Loucy (cell line): ENCODE results near the gene CCDC142.
A peak's percentile ranks its signal among the peaks of the same experiment; 100 is the strongest.

ENCODE experiments used
- H2AFZ ChIP-seq: fragments of 200-600 bp; sonication (generic); 2 replicates; pipeline ENCODE4 v1.6.0; 2016; ENCODE audit warnings: antibody characterized with exemption, mild to moderate bottlenecking, low read length, moderate library complexity
- H3F3A ChIP-seq: fragments of 200-600 bp; 2 replicates; pipeline ENCODE4 v1.6.0; 2016; ENCODE audit warnings: antibody characterized with exemption, low read depth, mild to moderate bottlenecking
- H3K27me3 ChIP-seq: fragments of 200-600 bp; sonication (generic); 2 replicates; pipeline ENCODE4 v1.6.1; 2014; ENCODE audit warnings: low read length, mild to moderate bottlenecking; ENCODE audit not compliant: insufficient read depth, poor library complexity, severe bottlenecking
- H3K36me3 ChIP-seq: fragments of 200-600 bp; sonication (generic); 2 replicates; pipeline ENCODE4 v1.6.1; 2016; ENCODE audit warnings: low read length; ENCODE audit not compliant: insufficient read depth
- H3K4me1 ChIP-seq: fragments of 200-600 bp; sonication (generic); 2 replicates; pipeline ENCODE4 v1.5.1; 2014; ENCODE audit warnings: low read length, mild to moderate bottlenecking; ENCODE audit not compliant: insufficient read depth, poor library complexity, severe bottlenecking
- H3K4me2 ChIP-seq: fragments of 200-600 bp; sonication (generic); 2 replicates; pipeline ENCODE4 v1.6.0; 2014; ENCODE audit warnings: antibody characterized with exemption, low read length, low read depth, mild to moderate bottlenecking; ENCODE audit not compliant: poor library complexity, severe bottlenecking
- H3K4me3 ChIP-seq: fragments of 200-600 bp; sonication (generic); 2 replicates; pipeline ENCODE4 v1.5.1; 2014; ENCODE audit warnings: low read length, mild to moderate bottlenecking, mixed read lengths; ENCODE audit not compliant: poor library complexity, severe bottlenecking
- H3K79me2 ChIP-seq: fragments of 200-600 bp; sonication (generic); 2 replicates; pipeline ENCODE4 v1.6.1; 2014; ENCODE audit warnings: low read length; ENCODE audit not compliant: insufficient read depth
- H3K9ac ChIP-seq: fragments of 200-600 bp; sonication (generic); 2 replicates; pipeline ENCODE4 v1.6.0; 2014; ENCODE audit warnings: mild to moderate bottlenecking, low read depth, low read length, moderate library complexity; ENCODE audit not compliant: poor library complexity, severe bottlenecking
- H3K9me2 ChIP-seq: fragments of 200-600 bp; sonication (generic); replicated peaks from 2 replicates; pipeline ENCODE4 v1.6.1; 2016; ENCODE audit warnings: low read depth, low read length, mixed read lengths
- H3K9me3 ChIP-seq: fragments of 200-600 bp; sonication (generic); 2 replicates; pipeline ENCODE4 v1.6.1; 2014; ENCODE audit warnings: mild to moderate bottlenecking, antibody characterized with exemption, low read length, low read depth; ENCODE audit not compliant: insufficient read depth
- H4K20me1 ChIP-seq: fragments of 200-600 bp; sonication (generic); 2 replicates; pipeline ENCODE4 v1.6.0; 2014; ENCODE audit warnings: antibody characterized with exemption, low read length, mild to moderate bottlenecking; ENCODE audit not compliant: insufficient read depth, poor library complexity, severe bottlenecking
- EZH2phosphoT487 ChIP-seq: fragments of 200-600 bp; IDR thresholded peaks from 2 replicates; pipeline ENCODE4 v1.6.1; 2018; ENCODE audit warnings: antibody characterized with exemption, mild to moderate bottlenecking, moderate library complexity, borderline replicate concordance
- TF ChIP-seq, protein P1 (sequence below): fragments of 200-600 bp; sonication (generic); conservative IDR thresholded peaks from 2 replicates; pipeline ENCODE4 v1.5.1; 2014; ENCODE audit warnings: mild to moderate bottlenecking, antibody characterized with exemption, low read length

The CCDC142 gene

DNA sequence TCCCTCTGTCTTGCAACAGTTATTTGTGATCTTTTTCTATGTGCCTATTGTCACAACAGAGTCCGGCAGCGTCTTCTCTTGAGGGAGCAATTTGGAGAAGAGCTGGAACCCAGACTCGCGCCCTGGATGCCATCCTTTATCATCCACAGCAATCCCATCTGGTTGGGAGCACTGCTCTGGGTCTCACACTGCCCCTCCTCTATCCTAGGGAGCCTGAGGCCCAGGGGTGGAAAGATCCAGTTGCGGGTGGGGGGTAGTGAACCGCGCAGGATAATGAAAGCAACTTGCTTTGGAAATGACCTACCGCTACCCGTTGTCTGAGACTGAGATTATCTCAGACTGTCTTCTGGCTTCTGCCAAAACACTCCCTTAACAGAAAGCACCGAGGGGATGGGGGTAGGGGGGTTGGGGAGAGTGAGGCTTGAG lies 23.8 kb downstream of the CCDC142 start:
- no peaks in the 10 kb centered on the region for H3K9me3 ChIP-seq
- H3K4me1 ChIP-seq: peaks cover 24% of the 10 kb centered on the region
- no peaks in the 10 kb centered on the region; the same call in 1 of the 2 replicates for H3K36me3 ChIP-seq
- peaks cover 7% of the 10 kb centered on the region for H4K20me1 ChIP-seq
- H3K9me2 ChIP-seq: no peaks in the 10 kb centered on the region
- peak overlapping the region; percentile 97 for H3K4me3 ChIP-seq
- peaks cover 42% of the 10 kb centered on the region for H3K79me2 ChIP-seq
- H2AFZ ChIP-seq: no peak overlapping the region
- peaks cover 9% of the 10 kb centered on the region for H3F3A ChIP-seq
- peak overlapping the region; percentile 91 for H3K9ac ChIP-seq
- TF ChIP-seq, protein P1, sequence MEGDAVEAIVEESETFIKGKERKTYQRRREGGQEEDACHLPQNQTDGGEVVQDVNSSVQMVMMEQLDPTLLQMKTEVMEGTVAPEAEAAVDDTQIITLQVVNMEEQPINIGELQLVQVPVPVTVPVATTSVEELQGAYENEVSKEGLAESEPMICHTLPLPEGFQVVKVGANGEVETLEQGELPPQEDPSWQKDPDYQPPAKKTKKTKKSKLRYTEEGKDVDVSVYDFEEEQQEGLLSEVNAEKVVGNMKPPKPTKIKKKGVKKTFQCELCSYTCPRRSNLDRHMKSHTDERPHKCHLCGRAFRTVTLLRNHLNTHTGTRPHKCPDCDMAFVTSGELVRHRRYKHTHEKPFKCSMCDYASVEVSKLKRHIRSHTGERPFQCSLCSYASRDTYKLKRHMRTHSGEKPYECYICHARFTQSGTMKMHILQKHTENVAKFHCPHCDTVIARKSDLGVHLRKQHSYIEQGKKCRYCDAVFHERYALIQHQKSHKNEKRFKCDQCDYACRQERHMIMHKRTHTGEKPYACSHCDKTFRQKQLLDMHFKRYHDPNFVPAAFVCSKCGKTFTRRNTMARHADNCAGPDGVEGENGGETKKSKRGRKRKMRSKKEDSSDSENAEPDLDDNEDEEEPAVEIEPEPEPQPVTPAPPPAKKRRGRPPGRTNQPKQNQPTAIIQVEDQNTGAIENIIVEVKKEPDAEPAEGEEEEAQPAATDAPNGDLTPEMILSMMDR: no peak
- no peak for TF ChIP-seq EZH2phosphoT487
- no peaks in the 10 kb centered on the region for H3K27me3 ChIP-seq
- peak overlapping the region; percentile 86 for H3K4me2 ChIP-seq

DNA sequence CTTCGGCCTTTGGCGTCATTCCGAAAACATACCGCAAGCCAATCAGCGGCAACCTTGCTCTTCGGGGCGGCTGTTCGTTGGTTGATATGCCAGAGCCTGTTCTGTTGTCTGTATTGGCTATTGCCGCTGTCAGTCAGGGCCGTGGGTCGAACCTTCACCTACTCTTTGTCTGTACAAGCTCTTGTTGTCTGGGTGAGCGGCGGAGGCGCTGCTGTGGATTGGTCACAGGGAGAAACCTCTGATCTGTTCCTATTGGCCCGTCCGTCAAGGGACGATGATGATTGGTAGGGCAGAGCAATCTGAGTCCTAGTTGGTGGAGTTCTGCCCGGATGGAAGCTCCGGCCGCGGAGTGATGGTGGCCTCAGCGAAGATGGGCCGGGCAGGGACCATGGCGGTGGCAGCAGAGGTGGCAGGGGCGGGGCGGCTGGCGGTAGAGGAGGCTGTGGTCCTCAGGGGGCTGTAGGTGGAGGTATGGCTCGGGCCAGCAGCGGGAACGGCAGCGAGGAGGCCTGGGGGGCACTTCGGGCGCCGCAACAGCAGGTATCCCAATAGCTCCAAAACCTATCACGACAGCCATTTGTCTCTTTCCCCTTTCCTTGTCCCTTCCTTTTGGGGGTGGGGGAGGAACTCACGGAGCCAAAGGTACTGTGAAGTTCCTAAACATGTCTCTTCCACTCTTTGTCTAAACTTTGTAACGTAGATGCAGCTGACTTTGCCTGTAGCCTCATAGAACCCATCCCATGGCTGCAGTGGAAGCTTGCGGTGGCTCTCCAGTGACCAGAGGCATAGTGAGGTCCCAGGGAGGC lies 24.5 kb downstream of the CCDC142 start, which contains the start of gene WBP1:
WBP1 (plus strand) TSS at position 307 of the 806 bp plus-strand sequence; CDS start at position 472, 165 bp downstream.
- H3K79me2 ChIP-seq: peaks cover 40% of the 10 kb centered on the region
- H3K4me2 ChIP-seq: peak within 1 kb of the TSS; percentile 98
- H3F3A ChIP-seq: peaks cover 9% of the 10 kb centered on the region
- H3K4me3 ChIP-seq: peak within 1 kb of the TSS; percentile 97
- peak within 1 kb of the TSS; percentile 95 for H3K9ac ChIP-seq
- peaks cover 24% of the 10 kb centered on the region for H3K4me1 ChIP-seq
- H3K36me3 ChIP-seq: no peaks in the 10 kb centered on the region; the same call in 1 of the 2 replicates
- H4K20me1 ChIP-seq: peaks cover 7% of the 10 kb centered on the region
- H2AFZ ChIP-seq: peak within 1 kb of the TSS; percentile 93
- TF ChIP-seq, protein P1: no peak
- TF ChIP-seq EZH2phosphoT487: no peak
- no peaks in the 10 kb centered on the region for H3K9me2 ChIP-seq
- H3K27me3 ChIP-seq: no peaks in the 10 kb centered on the region
- H3K9me3 ChIP-seq: no peaks in the 10 kb centered on the region

DNA sequence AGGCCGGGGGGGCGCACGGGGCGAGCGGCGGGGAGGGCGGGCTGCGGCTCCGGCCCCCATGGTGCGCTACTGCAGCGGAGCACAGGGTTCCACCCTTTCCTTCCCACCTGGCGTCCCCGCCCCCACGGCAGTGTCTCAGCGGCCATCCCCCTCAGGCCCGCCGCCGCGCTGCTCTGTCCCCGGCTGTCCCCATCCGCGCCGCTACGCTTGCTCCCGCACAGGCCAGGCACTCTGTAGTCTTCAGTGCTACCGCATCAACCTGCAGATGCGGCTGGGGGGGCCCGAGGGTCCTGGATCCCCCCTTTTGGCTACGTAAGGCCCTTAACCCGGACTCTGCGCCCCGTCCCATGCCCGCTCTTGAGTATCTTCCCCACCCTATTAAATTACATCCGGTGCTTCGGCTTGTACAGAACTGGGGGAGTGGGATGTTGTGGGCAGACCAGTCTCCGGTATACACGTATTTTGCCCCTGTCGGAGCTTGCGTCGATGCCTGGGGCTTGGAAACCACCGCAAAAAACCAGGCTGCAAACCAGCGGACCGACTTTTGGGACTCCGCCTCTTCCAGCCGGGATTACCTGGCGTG lies 25.2 kb downstream of the CCDC142 start:
- peak overlapping the region; percentile 98 for H3K4me2 ChIP-seq
- H3K9me3 ChIP-seq: no peaks in the 10 kb centered on the region
- peak overlapping the region; percentile 93 for H2AFZ ChIP-seq
- no peaks in the 10 kb centered on the region for H3K27me3 ChIP-seq
- no peaks in the 10 kb centered on the region for H3K9me2 ChIP-seq
- TF ChIP-seq, protein P1: no peak
- TF ChIP-seq EZH2phosphoT487: no peak
- H3F3A ChIP-seq: peaks cover 9% of the 10 kb centered on the region
- peaks cover 30% of the 10 kb centered on the region for H3K4me1 ChIP-seq
- peak overlapping the region; percentile 95 for H3K9ac ChIP-seq
- H3K79me2 ChIP-seq: peaks cover 40% of the 10 kb centered on the region
- no peaks in the 10 kb centered on the region; the same call in 1 of the 2 replicates for H3K36me3 ChIP-seq
- H3K4me3 ChIP-seq: peak overlapping the region; percentile 97
- H4K20me1 ChIP-seq: peaks cover 4% of the 10 kb centered on the region
